ENCODE measurements around the gene PLCL2.

- TF ChIP-seq, protein P1, sequence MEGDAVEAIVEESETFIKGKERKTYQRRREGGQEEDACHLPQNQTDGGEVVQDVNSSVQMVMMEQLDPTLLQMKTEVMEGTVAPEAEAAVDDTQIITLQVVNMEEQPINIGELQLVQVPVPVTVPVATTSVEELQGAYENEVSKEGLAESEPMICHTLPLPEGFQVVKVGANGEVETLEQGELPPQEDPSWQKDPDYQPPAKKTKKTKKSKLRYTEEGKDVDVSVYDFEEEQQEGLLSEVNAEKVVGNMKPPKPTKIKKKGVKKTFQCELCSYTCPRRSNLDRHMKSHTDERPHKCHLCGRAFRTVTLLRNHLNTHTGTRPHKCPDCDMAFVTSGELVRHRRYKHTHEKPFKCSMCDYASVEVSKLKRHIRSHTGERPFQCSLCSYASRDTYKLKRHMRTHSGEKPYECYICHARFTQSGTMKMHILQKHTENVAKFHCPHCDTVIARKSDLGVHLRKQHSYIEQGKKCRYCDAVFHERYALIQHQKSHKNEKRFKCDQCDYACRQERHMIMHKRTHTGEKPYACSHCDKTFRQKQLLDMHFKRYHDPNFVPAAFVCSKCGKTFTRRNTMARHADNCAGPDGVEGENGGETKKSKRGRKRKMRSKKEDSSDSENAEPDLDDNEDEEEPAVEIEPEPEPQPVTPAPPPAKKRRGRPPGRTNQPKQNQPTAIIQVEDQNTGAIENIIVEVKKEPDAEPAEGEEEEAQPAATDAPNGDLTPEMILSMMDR (IDR thresholded peaks at IDR 0.05; ENCODE audit: low read depth, low read length), result no peak
- TF ChIP-seq POLR2A (IDR thresholded peaks at IDR 0.05; ENCODE audit: extremely low read depth, insufficient read length), result no peak
- TF ChIP-seq MYC (IDR thresholded peaks at IDR 0.05; ENCODE audit: low read depth, low read length), result no peak
These were observed 251.5 kb downstream of the PLCL2 start for GRCh38 chr3:17136136-17136721.

Measured in NB4 (cell line).